K562 (cell line): ENCODE data around the gene LYPD5. TPM values are rescaled to one million over a fixed set of nuclear protein-coding genes. Genes with fewer than 3 reads are reported as not detected.

Source experiments
- ATAC-seq: fragments of 200-7000 bp; cut with Tn5 transposase; 3 replicates; pipeline ENCODE4 v1.9.1; 2020; ENCODE audit warnings: moderate library complexity
- BruUV-seq: library from RNA; stranded (reverse); fragments of 400-500 nt; replicated peaks from 2 replicates; lab custom pipeline; 2021; lab: Mats Ljungman, UMichigan
- CTCF ChIA-PET: fragments of 300-600 bp; formaldehyde crosslinking; extraction: SDS; loops from one replicate; lab custom pipeline; 2021; ENCODE audit warnings: low intra/inter-chr PET ratio; lab: Yijun Ruan, JAX
- POLR2A ChIA-PET: fragments of 300-600, 350-650 bp; sonication (Branson Sonifier 250); formaldehyde crosslinking; extraction: SDS; loops from one replicate; lab custom pipeline; 2021; ENCODE audit warnings: antibody characterized with exemption, inconsistent platforms; lab: Yijun Ruan, JAX
- DNase-seq, 4 experiments: peaks; one replicate each; pipeline versions ENCODE4 v3.0.0 to v3.0.0-alpha.2; 2011 to 2018; ENCODE audit warnings: low spot score in 3 of 4, mixed read lengths in 3 of 4; ENCODE audit errors: extremely low read depth in 1 of 4
- FAIRE-seq: peaks from 2 replicates; lab custom pipeline; 2011; peaks lifted over from hg19 to GRCh38; lab: Jason Lieb, UNC
- H2AFZ ChIP-seq: 2 replicates; pipeline ENCODE4 v1.6.0; 2011; ENCODE audit warnings: low read depth, low read length, control low read depth, inconsistent platforms
- H3K27ac ChIP-seq: fragments of 200-600 bp; 3 replicates; pipeline ENCODE4 v1.8.0; 2011; ENCODE audit warnings: low read depth, mild to moderate bottlenecking, control low read depth, inconsistent platforms, low read length, moderate library complexity, mixed read lengths; ENCODE audit errors: extremely low read depth
- H3K27me3 ChIP-seq, 2 experiments: fragments of 300-600 bp in 1 of 2; 2 replicates in 1 of 2; 3 replicates in 1 of 2; pipeline versions ENCODE4 v1.6.0 to v1.8.0; 2011; ENCODE audit warnings: inconsistent platforms in 2 of 2, low read length in 2 of 2, mild to moderate bottlenecking in 1 of 2, mixed read lengths in 1 of 2, moderate library complexity in 1 of 2; ENCODE audit not compliant: control insufficient read depth in 2 of 2, insufficient read depth in 2 of 2
- H3K36me3 ChIP-seq: fragments of 300-600 bp; 3 replicates; pipeline ENCODE4 v1.8.0; 2011; ENCODE audit warnings: mild to moderate bottlenecking, low read length, inconsistent platforms; ENCODE audit not compliant: control insufficient read depth, insufficient read depth
- H3K4me1 ChIP-seq, 2 experiments: fragments of 200-600 bp in 1 of 2; replicated peaks in 1 of 2; 2 replicates in 1 of 2; 3 replicates in 1 of 2; pipeline versions ENCODE4 v1.5.1 to v1.8.0; 2011; ENCODE audit warnings: inconsistent platforms in 2 of 2, low read length in 2 of 2, mild to moderate bottlenecking in 1 of 2, mixed read lengths in 1 of 2, moderate library complexity in 1 of 2; ENCODE audit not compliant: control insufficient read depth in 2 of 2, insufficient read depth in 2 of 2
- H3K4me2 ChIP-seq: 2 replicates; pipeline ENCODE4 v1.6.1; 2011; ENCODE audit warnings: low read length, control low read depth, inconsistent platforms, mixed read lengths; ENCODE audit not compliant: insufficient read depth
- H3K4me3 ChIP-seq: fragments of 200-600 bp; sonication (generic), shearing (Covaris generic); 2 replicates; pipeline ENCODE4 v1.5.1; 2016; ENCODE audit warnings: control low read depth, inconsistent platforms
- H3K79me2 ChIP-seq: fragments of 200-600 bp; 3 replicates; pipeline ENCODE4 v1.8.0; 2011; ENCODE audit warnings: low read length, inconsistent platforms; ENCODE audit not compliant: control insufficient read depth, insufficient read depth
- H3K9ac ChIP-seq, 2 experiments: 2 replicates each; pipeline versions ENCODE4 v1.6.0 to v1.6.1; 2011; ENCODE audit warnings: low read depth in 2 of 2, low read length in 2 of 2, control low read depth in 1 of 2, inconsistent platforms in 1 of 2, mild to moderate bottlenecking in 1 of 2, mixed read lengths in 1 of 2; ENCODE audit not compliant: insufficient read depth in 1 of 2
- H3K9me1 ChIP-seq: one replicate; pipeline ENCODE4 v1.6.0; 2011; ENCODE audit warnings: inconsistent platforms, mild to moderate bottlenecking, low read length, moderate library complexity; ENCODE audit not compliant: control insufficient read depth, insufficient read depth
- H3K9me3 ChIP-seq: replicated peaks from 2 replicates; pipeline ENCODE4 v1.5.1; 2011; ENCODE audit warnings: low read depth, low read length, inconsistent platforms; ENCODE audit not compliant: control insufficient read depth, insufficient read depth
- H4K20me1 ChIP-seq: replicated peaks from 2 replicates; pipeline ENCODE4 v1.6.1; 2011; ENCODE audit warnings: low read length, inconsistent platforms, mixed read lengths; ENCODE audit not compliant: control insufficient read depth, insufficient read depth
- NCOA1 ChIP-seq: fragments of 450-650 bp; IDR thresholded peaks from 2 replicates; pipeline ENCODE4 v1.6.1; 2016; ENCODE audit warnings: low read depth
- NCOA4 ChIP-seq: fragments of 450-650 bp; IDR thresholded peaks from 2 replicates; pipeline ENCODE4 v1.6.1; 2018; ENCODE audit warnings: mild to moderate bottlenecking; ENCODE audit not compliant: partially characterized antibody
- SNIP1 ChIP-seq: fragments of 450-650 bp; IDR thresholded peaks from 2 replicates; pipeline ENCODE4 v1.7.1; 2017; ENCODE audit warnings: low read depth, mild to moderate bottlenecking
- TCFL5 ChIP-seq: fragments of 250-450 bp; sonication (Bioruptor Pico); conservative IDR thresholded peaks from 2 replicates; pipeline ENCODE4 v1.6.1; 2021; ENCODE audit warnings: mild to moderate bottlenecking, moderate library complexity, matching md5 sums
- THRA ChIP-seq: fragments of 450-650 bp; IDR thresholded peaks from 2 replicates; pipeline ENCODE4 v1.6.1; 2017; ENCODE audit warnings: mild to moderate bottlenecking, moderate library complexity
- WGBS: fragments of 100-300 bp; shearing (Covaris generic); methylation state at CpG from one replicate; pipeline ENCODE4 v1.1.6; 2016; ENCODE audit warnings: low coverage, mixed read lengths; ENCODE audit not compliant: insufficient coverage; ENCODE audit errors: missing lambda C conversion rate; 5-methylcytosine and 5-hydroxymethylcytosine counted together
- in situ Hi-C: fragments of 300-500 bp; cut with MboI; formaldehyde crosslinking; loops from 4 replicates; pipeline ENCODE4 v1.15.0; 2018; ENCODE audit warnings: inconsistent platforms, mixed read lengths
- intact Hi-C: fragments of 100-400 bp; cut with micrococcal nuclease; formaldehyde crosslinking; loops from 2 replicates; pipeline ENCODE4 v1.14.2; 2022
- polyA plus RNA-seq, 8 experiments: library from polyadenylated mRNA; depleted of rRNA in 4 of 8; stranded (reverse) in 5 of 8; unstranded in 3 of 8; fragments of >200 nt; fragmentation: Nextera tagmentation in 2 of 8; fragmentation: Illumina TruSeq in 1 of 8; extraction: Ambion mirVana in 2 of 8; extraction: Trizol in 1 of 8; gene quantifications; 2 replicates each; pipeline versions ENCODE4 v1.2.1 to v1.2.3, GENCODE V29; 2011 to 2014; ENCODE audit warnings: inconsistent platforms in 1 of 8, missing spikeins in 1 of 8
- total RNA-seq, 7 experiments: library from RNA; depleted of rRNA in 6 of 7; stranded (reverse); fragments of >200 nt in 6 of 7; fragmentation: Illumina TruSeq in 2 of 7; extraction: Trizol in 2 of 7; gene quantifications; 2 replicates each; pipeline versions ENCODE4 v1.2.1 to v1.2.3, GENCODE V29; 2011 to 2021; ENCODE audit warnings: low replicate concordance in 1 of 7
- TF ChIP-seq, protein P1 (sequence below): fragments of 250-450 bp; sonication (Bioruptor Pico); IDR thresholded peaks from 2 replicates; pipeline ENCODE4 v1.8.0; 2021; ENCODE audit warnings: moderate library complexity, mild to moderate bottlenecking, inconsistent platforms
- TF ChIP-seq, protein P2 (sequence below), 2 experiments: IDR thresholded peaks in 1 of 2; conservative IDR thresholded peaks in 1 of 2; 2 replicates each; pipeline ENCODE4 v1.6.1; 2016; ENCODE audit warnings: low read depth in 2 of 2, mild to moderate bottlenecking in 1 of 2, missing compliant biosample characterization in 1 of 2, missing genetic modification characterization in 1 of 2, moderate library complexity in 1 of 2
- TF ChIP-seq, protein P3 (sequence below): fragments of 250-450 bp; sonication (Bioruptor Pico); IDR thresholded peaks from 2 replicates; pipeline ENCODE4 v1.5.0; 2021; ENCODE audit warnings: mild to moderate bottlenecking, borderline replicate concordance

The LYPD5 gene
- total and polyA plus RNA-seq, 9 of the 15 experiments (the other 6 are each of a cell fraction or from before 2014, with no cell fraction given): 0.03 to 0.22 (median 0.10) TPM; not detected in 3

DNA sequence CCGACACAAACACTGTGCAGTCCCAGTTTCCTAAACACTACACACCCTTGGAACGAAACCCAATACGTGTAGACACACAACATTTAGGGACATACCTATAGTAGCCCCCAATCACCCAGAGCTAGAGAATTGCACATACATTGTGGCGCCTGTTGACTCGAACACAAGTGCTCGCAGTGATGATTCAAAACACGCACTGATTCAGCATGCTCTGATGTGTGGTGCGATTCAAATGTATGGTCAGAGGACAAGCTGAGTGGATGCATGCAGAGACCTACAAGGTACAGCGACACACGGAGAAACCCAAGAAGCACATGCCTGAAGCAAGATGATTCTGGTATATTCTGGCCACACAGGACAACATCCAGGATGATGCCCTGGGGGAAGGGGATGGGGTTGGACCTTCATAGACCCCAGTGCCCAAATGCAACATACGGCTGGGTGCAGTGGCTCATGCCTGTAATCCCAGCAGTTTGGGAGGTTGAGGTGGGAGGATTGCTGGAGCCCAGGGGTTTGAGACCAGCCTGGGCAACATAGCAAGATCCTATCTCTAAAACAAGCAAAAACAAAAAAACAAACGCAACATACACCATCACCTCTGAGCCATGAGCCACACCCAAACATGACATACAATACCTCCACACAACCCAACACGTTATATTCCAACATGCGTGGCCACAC, 20.5 kb downstream of the LYPD5 start (continued):
- TF ChIP-seq THRA (no peak), NCOA4 (no peak)

- Histone ChIP-seq H3K36me3 (no peaks in the 10 kb centered on the region), H3K4me3 (peak within 1 kb of the TSS; percentile 47), H3K27me3 (no peaks in the 10 kb centered on the region), H3K9me3 (no peaks in the 10 kb centered on the region), H3K27ac (peak within 1 kb of the TSS; percentile 83), H3K79me2 (peaks cover 62% of the 10 kb centered on the region), H4K20me1 (no peaks in the 10 kb centered on the region), H2AFZ (peak within 1 kb of the TSS; percentile 83), H3K9me1 (no peaks in the 10 kb centered on the region), H3K9ac (peak within 1 kb of the TSS; percentile 65 to 93), H3K4me2 (peak within 1 kb of the TSS; percentile 72), H3K4me1 (peaks cover 79 to 92% of the 10 kb centered on the region in 2 experiments)
- ChIA-PET POLR2A (interaction anchor here (0.5 to 1.3 kb wide), 2 partner anchors 11 to 17 kb away, joined by 3 read pairs; no protein-coding TSS in a partner anchor), CTCF (no interaction called here)
- in situ Hi-C loops: loop anchor here (5.0 kb wide), 1 partner anchor 34 kb away; no protein-coding TSS in a partner anchor
- DNase-seq (peak; percentile 65 to 78 (median 72)), ATAC-seq (peak; percentile 1; the same call in 1 of the 3 replicates), FAIRE-seq (peak; percentile 63)
- no TSS peak for BruUV-seq
- intact Hi-C loops: no loop called here
- 28% methylated on average over 15 of the region's 19 CpGs for whole genome bisulfite sequencing
- TF ChIP-seq SNIP1 (no peak), TCFL5 (CRISPR knock-in tag) (no peak), NCOA1 (no peak)
- TF ChIP-seq, protein P1, sequence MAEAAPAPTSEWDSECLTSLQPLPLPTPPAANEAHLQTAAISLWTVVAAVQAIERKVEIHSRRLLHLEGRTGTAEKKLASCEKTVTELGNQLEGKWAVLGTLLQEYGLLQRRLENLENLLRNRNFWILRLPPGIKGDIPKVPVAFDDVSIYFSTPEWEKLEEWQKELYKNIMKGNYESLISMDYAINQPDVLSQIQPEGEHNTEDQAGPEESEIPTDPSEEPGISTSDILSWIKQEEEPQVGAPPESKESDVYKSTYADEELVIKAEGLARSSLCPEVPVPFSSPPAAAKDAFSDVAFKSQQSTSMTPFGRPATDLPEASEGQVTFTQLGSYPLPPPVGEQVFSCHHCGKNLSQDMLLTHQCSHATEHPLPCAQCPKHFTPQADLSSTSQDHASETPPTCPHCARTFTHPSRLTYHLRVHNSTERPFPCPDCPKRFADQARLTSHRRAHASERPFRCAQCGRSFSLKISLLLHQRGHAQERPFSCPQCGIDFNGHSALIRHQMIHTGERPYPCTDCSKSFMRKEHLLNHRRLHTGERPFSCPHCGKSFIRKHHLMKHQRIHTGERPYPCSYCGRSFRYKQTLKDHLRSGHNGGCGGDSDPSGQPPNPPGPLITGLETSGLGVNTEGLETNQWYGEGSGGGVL: no peak
- TF ChIP-seq, protein P2, sequence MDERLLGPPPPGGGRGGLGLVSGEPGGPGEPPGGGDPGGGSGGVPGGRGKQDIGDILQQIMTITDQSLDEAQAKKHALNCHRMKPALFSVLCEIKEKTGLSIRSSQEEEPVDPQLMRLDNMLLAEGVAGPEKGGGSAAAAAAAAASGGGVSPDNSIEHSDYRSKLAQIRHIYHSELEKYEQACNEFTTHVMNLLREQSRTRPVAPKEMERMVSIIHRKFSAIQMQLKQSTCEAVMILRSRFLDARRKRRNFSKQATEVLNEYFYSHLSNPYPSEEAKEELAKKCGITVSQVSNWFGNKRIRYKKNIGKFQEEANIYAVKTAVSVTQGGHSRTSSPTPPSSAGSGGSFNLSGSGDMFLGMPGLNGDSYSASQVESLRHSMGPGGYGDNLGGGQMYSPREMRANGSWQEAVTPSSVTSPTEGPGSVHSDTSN (CRISPR knock-in tag; IDR thresholded peaks at IDR 0.05; ENCODE audit: low read depth): no peak
- TF ChIP-seq, protein P2 (tag; conservative IDR thresholded peaks at IDR 0.05; ENCODE audit: low read depth): no peak
- TF ChIP-seq, protein P3, sequence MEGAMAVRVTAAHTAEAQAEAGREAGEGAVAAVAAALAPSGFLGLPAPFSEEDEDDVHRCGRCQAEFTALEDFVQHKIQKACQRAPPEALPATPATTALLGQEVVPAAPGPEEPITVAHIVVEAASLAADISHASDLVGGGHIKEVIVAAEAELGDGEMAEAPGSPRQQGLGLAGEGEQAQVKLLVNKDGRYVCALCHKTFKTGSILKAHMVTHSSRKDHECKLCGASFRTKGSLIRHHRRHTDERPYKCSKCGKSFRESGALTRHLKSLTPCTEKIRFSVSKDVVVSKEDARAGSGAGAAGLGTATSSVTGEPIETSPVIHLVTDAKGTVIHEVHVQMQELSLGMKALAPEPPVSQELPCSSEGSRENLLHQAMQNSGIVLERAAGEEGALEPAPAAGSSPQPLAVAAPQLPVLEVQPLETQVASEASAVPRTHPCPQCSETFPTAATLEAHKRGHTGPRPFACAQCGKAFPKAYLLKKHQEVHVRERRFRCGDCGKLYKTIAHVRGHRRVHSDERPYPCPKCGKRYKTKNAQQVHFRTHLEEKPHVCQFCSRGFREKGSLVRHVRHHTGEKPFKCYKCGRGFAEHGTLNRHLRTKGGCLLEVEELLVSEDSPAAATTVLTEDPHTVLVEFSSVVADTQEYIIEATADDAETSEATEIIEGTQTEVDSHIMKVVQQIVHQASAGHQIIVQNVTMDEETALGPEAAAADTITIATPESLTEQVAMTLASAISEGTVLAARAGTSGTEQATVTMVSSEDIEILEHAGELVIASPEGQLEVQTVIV: no peak
Measured at GRCh38 chr19:43780706-43781525, 21.3 kb downstream of the LYPD5 start, which contains the start of gene KCNN4. Gene KCNN4 (minus strand): TSS chr19:43780973. CDS start chr19:43780861, 112 bp downstream.
